ENCODE measurements around the gene TRIM49.
"Not testable (repeated sequence)": the region's sequence is repeated elsewhere in the genome, so short reads cannot be mapped to it uniquely, and the experiment has no call there.

TRIM49 gene

GRCh38 chr11:89808475-89808874 is at the start of gene TRIM49:
Gene TRIM49 (minus strand): TSS chr11:89808575. CDS start chr11:89804469, 4,106 bp downstream.
- not testable (repeated sequence) for DNase-seq (ENCODE audit: low read depth)

GRCh38 chr11:89826694-89827093 is 18.3 kb upstream of the TRIM49 start:
- DNase-seq (ENCODE audit: low read depth); H3K4me3 ChIP-seq (ENCODE audit: low read length): not testable (repeated sequence)

More at GRCh38 chr11:89808475-89808874, at the start of gene TRIM49:
- H3K4me3 ChIP-seq (ENCODE audit: low read length), result not testable (repeated sequence)

GRCh38 chr11:89820008-89820407 is 11.6 kb upstream of the TRIM49 start:
- not testable (repeated sequence) for H3K4me3 ChIP-seq (ENCODE audit: low read length); DNase-seq (ENCODE audit: low read depth)

- not testable (repeated sequence) for DNase-seq (ENCODE audit: low read depth); H3K4me3 ChIP-seq (ENCODE audit: low read length)
Measured at GRCh38 chr11:89813535-89813934, 5.2 kb upstream of the TRIM49 start.

GRCh38 chr11:89787506-89788063 is 20.8 kb downstream of the TRIM49 start:
- not testable (repeated sequence) for DNase-seq (ENCODE audit: low read depth); H3K4me3 ChIP-seq (ENCODE audit: low read length)

- not testable (repeated sequence) for DNase-seq (ENCODE audit: low read depth); H3K4me3 ChIP-seq (ENCODE audit: low read length)
Measured at GRCh38 chr11:89785726-89786125, 22.6 kb downstream of the TRIM49 start.

GRCh38 chr11:89750822-89751221 is 57.6 kb downstream of the TRIM49 start:
- not testable (repeated sequence) for H3K4me3 ChIP-seq (ENCODE audit: low read length); DNase-seq (ENCODE audit: low read depth)

Data from retinal pigment epithelial cell (primary cell).